Esophagus squamous epithelium (tissue), 5 donors: Measurements from ENCODE around the gene ZGPAT. TPM values are rescaled to one million over a fixed set of nuclear protein-coding genes. Genes with fewer than 3 reads are reported as not detected.

Source experiments
- DNase-seq: peaks from one replicate; lab custom pipeline; 2025; lab: John Stamatoyannopoulos, UW
- H3K27ac ChIP-seq, 4 donors: fragments of 200-600 bp; sonication (generic); one replicate each; pipeline ENCODE4 v1.5.1; 2016 to 2019; ENCODE audit warnings: mild to moderate bottlenecking in 1 of 4
- H3K27me3 ChIP-seq, 4 donors: fragments of 200-600 bp; sonication (generic); 1 replicate in 3 of 4; 2 replicates in 1 of 4; pipeline versions ENCODE4 v1.5.1 to v1.6.0; 2017 to 2021; ENCODE audit warnings: antibody characterized with exemption in 1 of 4
- H3K36me3 ChIP-seq, 3 donors: fragments of 200-600 bp; sonication (generic); one replicate each; pipeline ENCODE4 v1.5.1; 2016 to 2019
- H3K4me1 ChIP-seq, 3 donors: fragments of 200-600 bp; sonication (generic); one replicate each; pipeline ENCODE4 v1.5.1; 2017 to 2019
- H3K4me3 ChIP-seq, 4 donors: fragments of 200-600 bp; sonication (generic); 1 replicate in 3 of 4; 2 replicates in 1 of 4; pipeline ENCODE4 v1.5.1; 2016 to 2019; ENCODE audit warnings: mild to moderate bottlenecking in 2 of 4, moderate library complexity in 1 of 4
- H3K9me3 ChIP-seq, 3 donors: fragments of 200-600 bp; sonication (generic); one replicate each; pipeline ENCODE4 v1.5.1; 2016 to 2019
- CTCF ChIP-seq, 6 experiments: fragments of 450-650 bp in 4 of 6; fragments of 200-600 bp in 2 of 6; sonication (generic) in 2 of 6; IDR thresholded peaks; one replicate each; pipeline ENCODE4 v1.5.1; 2016 to 2019; ENCODE audit warnings: antibody characterized with exemption in 6 of 6, mild to moderate bottlenecking in 4 of 6, moderate library complexity in 4 of 6
- POLR2A ChIP-seq, 4 donors: fragments of 450-650 bp; IDR thresholded peaks; one replicate each; pipeline ENCODE4 v1.6.1; 2017; ENCODE audit warnings: antibody characterized with exemption in 4 of 4, mild to moderate bottlenecking in 4 of 4, moderate library complexity in 3 of 4
- WGBS, 2 donors: methylation state at CpG; one replicate each; pipeline ENCODE4 v1.1.5; 2018; 5-methylcytosine and 5-hydroxymethylcytosine counted together
- intact Hi-C: fragments of 100-400 bp; cut with DNase I; formaldehyde crosslinking; loops from one replicate; pipeline ENCODE4 v1.15.0; 2022
- small RNA-seq, 4 donors: library from RNA; depleted of rRNA; stranded (forward); fragments of <200 nt; gene quantifications; one replicate each; pipeline ENCODE3, GENCODE V24; 2016
- total RNA-seq, 4 donors: library from RNA; depleted of rRNA; stranded (reverse); fragments of >200 nt; gene quantifications; one replicate each; pipeline ENCODE4 v1.1.0, GENCODE V29; 2016
- donor health status: DM: yes; HTN: yes; CAD: no.

ZGPAT gene
- total RNA-seq, 4 donors from 2014 or later = 25.4 to 31.9 (median 28.3) TPM

GRCh38 chr20:63783970-63784369, 76.1 kb downstream of the ZGPAT start:
- TF ChIP-seq POLR2A (IDR thresholded peaks at IDR 0.05) (no peak), CTCF (IDR thresholded peaks at IDR 0.05) (no peak)
- Histone ChIP-seq H3K27me3 (no peaks in the 10 kb centered on the region), H3K36me3 (no peaks in the 10 kb centered on the region), H3K4me3 (no peak overlapping the region), H3K4me1 (no peaks in the 10 kb centered on the region), H3K9me3 (no peaks in the 10 kb centered on the region), H3K27ac (no peak overlapping the region)
- intact Hi-C loops = no loop called here
- DNase-seq = no peak
- 81 to 100% methylated on average over 1 to 3 of the region's 16 CpGs for WGBS, 2 donors

GRCh38 chr20:63785691-63786131, 77.9 kb downstream of the ZGPAT start:
- no peaks in the 10 kb centered on the region for H3K9me3 ChIP-seq
- no peaks in the 10 kb centered on the region for H3K27me3 ChIP-seq
- no peak overlapping the region for H3K4me3 ChIP-seq
- intact Hi-C loops = no loop called here
- WGBS, 2 donors = 59 to 64% methylated on average over 12 to 13 of the region's 14 CpGs
- TF ChIP-seq POLR2A (IDR thresholded peaks at IDR 0.05) (no peak), CTCF (IDR thresholded peaks at IDR 0.05) (no peak)
- H3K4me1 ChIP-seq = no peaks in the 10 kb centered on the region
- H3K36me3 ChIP-seq = peaks cover 0 to 14% (median 0%) of the 10 kb centered on the region in 3 donors
- DNase-seq = no peak
- H3K27ac ChIP-seq = no peak overlapping the region

Small RNA genes within 50 kb of the gene (small RNA-seq; reads per million reads assigned to genes)
- gene LIME1 (0 reads per million in 4 donors), gene TNFRSF6B (0 reads per million in 4 donors)

Other genes starting within 250 kb of the ZGPAT start
- gene KCNQ2, start 235.4 kb upstream of the ZGPAT start, total RNA-seq = not detected
- gene EEF1A2, start 209.0 kb upstream of the ZGPAT start, total RNA-seq = 1 to 10 TPM in 3 of 4 donors, under 1 TPM in 1; 0.44 to 3.1 (median 1.9) TPM
- 100 to 1,000 TPM; 142 to 613 (median 338) TPM for gene PPDPF, start 187.3 kb upstream of the ZGPAT start, total RNA-seq
- 100 to 1,000 TPM in 1 of 4 donors, 10 to 100 TPM in 3; 40.8 to 133 (median 49.7) TPM for gene PTK6, start 170.7 kb upstream of the ZGPAT start, total RNA-seq
- not detected for gene SRMS, start 160.3 kb upstream of the ZGPAT start, total RNA-seq
- gene FNDC11, start 153.9 kb upstream of the ZGPAT start, total RNA-seq = under 1 TPM in 1 of 4 donors, not detected in 3; under 0.01 TPM
- gene HELZ2, start 133.8 kb upstream of the ZGPAT start, total RNA-seq = 10 to 100 TPM; 23.7 to 37.6 (median 31.2) TPM
- 10 to 100 TPM in 3 of 4 donors, 1 to 10 TPM in 1; 7.2 to 12.0 (median 11.0) TPM for gene GMEB2, start 80.9 kb upstream of the ZGPAT start, total RNA-seq
- 1 to 10 TPM; 1.9 to 8.4 (median 4.5) TPM for gene STMN3, start 54.6 kb upstream of the ZGPAT start, total RNA-seq
- gene RTEL1, start 49.7 kb upstream of the ZGPAT start, total RNA-seq = 10 to 100 TPM in 2 of 4 donors, 1 to 10 TPM in 2; 6.4 to 22.7 (median 12.8) TPM
- gene TNFRSF6B, start 11.4 kb upstream of the ZGPAT start, total RNA-seq = 10 to 100 TPM in 3 of 4 donors, 1 to 10 TPM in 1; 2.5 to 15.2 (median 10.6) TPM
- gene ARFRP1, start 63 bp upstream of the ZGPAT start, total RNA-seq = 10 to 100 TPM; 30.4 to 45.5 (median 37.0) TPM
- gene LIME1, start 28.6 kb downstream of the ZGPAT start, total RNA-seq = 10 to 100 TPM; 10.9 to 22.3 (median 14.4) TPM
- 10 to 100 TPM; 37.0 to 55.5 (median 50.2) TPM for gene SLC2A4RG, start 31.7 kb downstream of the ZGPAT start, total RNA-seq
- gene ZBTB46, start 123.2 kb downstream of the ZGPAT start, total RNA-seq = 1 to 10 TPM in 3 of 4 donors, under 1 TPM in 1; 0.79 to 4.2 (median 2.0) TPM
- gene ABHD16B, start 153.5 kb downstream of the ZGPAT start, total RNA-seq = not detected
- 100 to 1,000 TPM in 3 of 4 donors, 10 to 100 TPM in 1; 97.1 to 124 (median 116) TPM for gene TPD52L2, start 157.2 kb downstream of the ZGPAT start, total RNA-seq
- 10 to 100 TPM; 58.7 to 89.5 (median 75.4) TPM for gene DNAJC5, start 187.1 kb downstream of the ZGPAT start, total RNA-seq
- gene UCKL1, start 248.4 kb downstream of the ZGPAT start, total RNA-seq = 10 to 100 TPM; 23.1 to 38.0 (median 25.6) TPM